GM12891 (cell line): Measurements from ENCODE around the gene DENND1A.

ENCODE experiments used
- DNase-seq: peaks from one replicate; pipeline ENCODE4 v3.0.0; 2011; ENCODE audit warnings: low spot score; ENCODE audit not compliant: insufficient read length
- FAIRE-seq: peaks from 2 replicates; lab custom pipeline; 2011; peaks lifted over from hg19 to GRCh38; lab: Jason Lieb, UNC
- PAX5 ChIP-seq: IDR thresholded peaks from 2 replicates; pipeline ENCODE4 v1.6.1; 2011; ENCODE audit warnings: low read length, moderate library complexity, mild to moderate bottlenecking; ENCODE audit not compliant: insufficient read depth, severe bottlenecking
- POLR2A ChIP-seq: IDR thresholded peaks from 2 replicates; pipeline ENCODE4 v1.6.1; 2011; ENCODE audit warnings: low read depth, low read length, control low read depth
- POLR2AphosphoS5 ChIP-seq: IDR thresholded peaks from 2 replicates; pipeline ENCODE4 v1.6.1; 2011; ENCODE audit warnings: low read depth, low read length, control low read depth
- POU2F2 ChIP-seq: IDR thresholded peaks from 2 replicates; pipeline ENCODE4 v1.6.1; 2011; ENCODE audit warnings: low read depth, mild to moderate bottlenecking, control low read depth, low read length, moderate library complexity
- SPI1 ChIP-seq: IDR thresholded peaks from 2 replicates; pipeline ENCODE4 v1.6.1; 2011; ENCODE audit warnings: low read depth, low read length, control low read depth
- TAF1 ChIP-seq: IDR thresholded peaks from 2 replicates; pipeline ENCODE4 v1.6.1; 2011; ENCODE audit warnings: low read depth, low read length, control low read depth

DENND1A gene

GRCh38 chr9:123686131-123686828, 243.6 kb downstream of the DENND1A start:
- peak; percentile 56 for FAIRE-seq
- no peak for TF ChIP-seq POLR2A
- TF ChIP-seq SPI1, result no peak
- no peak for TF ChIP-seq POLR2AphosphoS5
- TF ChIP-seq POU2F2, result no peak
- TF ChIP-seq TAF1, result no peak
- no peak for TF ChIP-seq PAX5
- no peak for DNase-seq

- FAIRE-seq (no peak), DNase-seq (no peak)
- TF ChIP-seq SPI1, result no peak
- TF ChIP-seq POLR2A, result no peak
- TF ChIP-seq POU2F2, result no peak
These were observed 244.3 kb downstream of the DENND1A start for GRCh38 chr9:123685489-123686083.

- no peak for DNase-seq
- TF ChIP-seq SPI1, result peak; percentile 89
- no peak for TF ChIP-seq PAX5
- peak; percentile 67 for FAIRE-seq
These were observed 245.4 kb downstream of the DENND1A start for GRCh38 chr9:123684393-123685149.

- no peak for DNase-seq
- no peak for TF ChIP-seq POLR2A
- TF ChIP-seq POLR2AphosphoS5, result no peak
- TF ChIP-seq TAF1, result no peak
- no peak for TF ChIP-seq POU2F2
- no peak for TF ChIP-seq SPI1
- no peak for TF ChIP-seq PAX5
- FAIRE-seq, result no peak
These were observed 247.2 kb downstream of the DENND1A start for GRCh38 chr9:123682746-123683145.

GRCh38 chr9:123680352-123680751, 249.6 kb downstream of the DENND1A start:
- FAIRE-seq (no peak), DNase-seq (no peak)
- TF ChIP-seq POU2F2 (no peak), TAF1 (no peak)

- TF ChIP-seq POU2F2 (peak; percentile 72; the same call in 1 of the 2 replicates), TAF1 (no peak), POLR2A (peak; percentile 59), POLR2AphosphoS5 (peak; percentile 29; the same call in 1 of the 2 replicates), PAX5 (no peak), SPI1 (peak; percentile 15; the same call in 1 of the 2 replicates)
- DNase-seq, result peak; percentile 30
- FAIRE-seq, result peak; percentile 91
These were observed 250.5 kb downstream of the DENND1A start for GRCh38 chr9:123679330-123679987.

GRCh38 chr9:123678878-123679329, 251.0 kb downstream of the DENND1A start:
- DNase-seq, result no peak
- FAIRE-seq, result no peak
- TF ChIP-seq POU2F2 (no peak), POLR2A (no peak), POLR2AphosphoS5 (no peak), SPI1 (peak; percentile 56; the same call in 1 of the 2 replicates), PAX5 (no peak), TAF1 (no peak)

- FAIRE-seq, result no peak
- no peak for TF ChIP-seq TAF1
- no peak for TF ChIP-seq POLR2A
- TF ChIP-seq POLR2AphosphoS5, result no peak
- no peak for TF ChIP-seq SPI1
- TF ChIP-seq PAX5, result no peak
- no peak for TF ChIP-seq POU2F2
- no peak for DNase-seq
These were observed 251.7 kb downstream of the DENND1A start for GRCh38 chr9:123678038-123678877.

GRCh38 chr9:123676869-123677268, 253.1 kb downstream of the DENND1A start:
- no peak for DNase-seq
- TF ChIP-seq POLR2AphosphoS5 (no peak), PAX5 (no peak), POLR2A (no peak), POU2F2 (no peak), TAF1 (no peak), SPI1 (no peak)
- FAIRE-seq, result no peak

GRCh38 chr9:123669346-123669745, 260.6 kb downstream of the DENND1A start:
- no peak for FAIRE-seq

More at GRCh38 chr9:123669346-123669745, 260.6 kb downstream of the DENND1A start:
- TF ChIP-seq TAF1, result no peak
- TF ChIP-seq POLR2AphosphoS5, result no peak
- TF ChIP-seq SPI1, result no peak
- no peak for TF ChIP-seq PAX5
- no peak for TF ChIP-seq POLR2A
- TF ChIP-seq POU2F2, result no peak
- no peak for DNase-seq
